Measurements from ENCODE around the gene PALM2AKAP2. TPM values are rescaled to one million over a fixed set of nuclear protein-coding genes. Genes with fewer than 3 reads are reported as not detected.
A peak's percentile ranks its signal among the peaks of the same experiment; 100 is the strongest.

The PALM2AKAP2 gene
- total and polyA plus RNA-seq, 11 donors, result 4.1 to 132 (median 81.3) TPM

GRCh38 chr9:109755040-109755439 is 25.0 kb upstream of the PALM2AKAP2 start:
- Histone ChIP-seq H3K4me1 (no peaks in the 10 kb centered on the region), H3K9me3 (no peaks in the 10 kb centered on the region), H3K27me3 (no peaks in the 10 kb centered on the region), H3K36me3 (no peaks in the 10 kb centered on the region), H3K27ac (no peak overlapping the region), H3K4me3 (no peak overlapping the region)
- ATAC-seq, result no peak
- no peak for DNase-seq
- WGBS, 4 donors, result 78 to 85% (median 84%) methylated on average over 2 of the region's 2 CpGs
- TF ChIP-seq CTCF (IDR thresholded peaks at IDR 0.05) (no peak), POLR2A (IDR thresholded peaks at IDR 0.05) (no peak)
- intact Hi-C loops (cut with DNase I), result no loop called here

GRCh38 chr9:109759589-109759988 is 20.4 kb upstream of the PALM2AKAP2 start:
- no peak overlapping the region for H3K4me3 ChIP-seq
- ATAC-seq (no peak), DNase-seq (no peak)
- TF ChIP-seq CTCF (IDR thresholded peaks at IDR 0.05) (no peak), POLR2A (IDR thresholded peaks at IDR 0.05) (no peak)
- H3K36me3 ChIP-seq, result no peaks in the 10 kb centered on the region
- WGBS, 4 donors, result 65 to 73% (median 70%) methylated on average over 3 of the region's 3 CpGs
- intact Hi-C loops (cut with DNase I), result no loop called here
- no peaks in the 10 kb centered on the region for H3K27me3 ChIP-seq
- peaks cover 0 to 5% (median 0%) of the 10 kb centered on the region in 12 donors for H3K4me1 ChIP-seq
- H3K9me3 ChIP-seq, result no peaks in the 10 kb centered on the region
- H3K27ac ChIP-seq, result no peak overlapping the region

- Histone ChIP-seq H3K27me3 (no peaks in the 10 kb centered on the region), H3K4me1 (peaks cover 0 to 19% (median 5%) of the 10 kb centered on the region in 12 donors), H3K9me3 (no peaks in the 10 kb centered on the region), H3K36me3 (no peaks in the 10 kb centered on the region), H3K4me3 (no peak overlapping the region), H3K27ac (no peak overlapping the region)
- DNase-seq (no peak), ATAC-seq (no peak)
- intact Hi-C loops (cut with DNase I), result no loop called here
- WGBS, 4 donors, result 92 to 98% (median 93%) methylated on average over 2 of the region's 2 CpGs
- TF ChIP-seq POLR2A (IDR thresholded peaks at IDR 0.05), result no peak
- no peak for TF ChIP-seq CTCF (IDR thresholded peaks at IDR 0.05)
Observed at GRCh38 chr9:109765278-109765677, 14.7 kb upstream of the PALM2AKAP2 start.

GRCh38 chr9:109765830-109766229 is 14.2 kb upstream of the PALM2AKAP2 start:
- intact Hi-C loops (cut with DNase I), result no loop called here
- Histone ChIP-seq H3K27ac (no peak overlapping the region), H3K27me3 (no peaks in the 10 kb centered on the region), H3K36me3 (no peaks in the 10 kb centered on the region), H3K9me3 (no peaks in the 10 kb centered on the region), H3K4me3 (no peak overlapping the region), H3K4me1 (peaks cover 0 to 20% (median 5%) of the 10 kb centered on the region in 12 donors)
- no peak for DNase-seq
- TF ChIP-seq CTCF (IDR thresholded peaks at IDR 0.05), result no peak
- no peak for TF ChIP-seq POLR2A (IDR thresholded peaks at IDR 0.05)
- peak; percentile 27 to 62 (median 44) for ATAC-seq
- WGBS, 4 donors, result 39 to 42% (median 39%) methylated on average over 3 of the region's 3 CpGs

Measured in heart left ventricle (tissue), 16 donors.